NT2/D1 (cell line): Measurements from ENCODE around the gene COX4I1.

Source experiments
- SUZ12 ChIP-seq: IDR thresholded peaks from 2 replicates; pipeline ENCODE4 v1.6.1; 2011; ENCODE audit not compliant: insufficient read length, insufficient read depth; ENCODE audit errors: extremely low read depth
- YY1 ChIP-seq: IDR thresholded peaks from 2 replicates; pipeline ENCODE4 v1.6.1; 2011; ENCODE audit not compliant: insufficient read length, insufficient read depth

- TF ChIP-seq SUZ12, result no peak
- no peak for TF ChIP-seq YY1
Observed at GRCh38 chr16:85789773-85790172, 9.7 kb upstream of the COX4I1 start.
